HG03039 (cell line): ENCODE data around the gene CBLN3.

ENCODE experiments used
- ATAC-seq: cut with Tn5 transposase; IDR thresholded peaks from one replicate; pipeline ENCODE4 v1.9.1; 2021; ENCODE audit warnings: mild to moderate bottlenecking, moderate library complexity; ENCODE audit not compliant: unreplicated experiment

CBLN3 gene

GRCh38 chr14:24426912-24427536, 2.4 kb downstream of the CBLN3 start:
- ATAC-seq, result no peak

DNA sequence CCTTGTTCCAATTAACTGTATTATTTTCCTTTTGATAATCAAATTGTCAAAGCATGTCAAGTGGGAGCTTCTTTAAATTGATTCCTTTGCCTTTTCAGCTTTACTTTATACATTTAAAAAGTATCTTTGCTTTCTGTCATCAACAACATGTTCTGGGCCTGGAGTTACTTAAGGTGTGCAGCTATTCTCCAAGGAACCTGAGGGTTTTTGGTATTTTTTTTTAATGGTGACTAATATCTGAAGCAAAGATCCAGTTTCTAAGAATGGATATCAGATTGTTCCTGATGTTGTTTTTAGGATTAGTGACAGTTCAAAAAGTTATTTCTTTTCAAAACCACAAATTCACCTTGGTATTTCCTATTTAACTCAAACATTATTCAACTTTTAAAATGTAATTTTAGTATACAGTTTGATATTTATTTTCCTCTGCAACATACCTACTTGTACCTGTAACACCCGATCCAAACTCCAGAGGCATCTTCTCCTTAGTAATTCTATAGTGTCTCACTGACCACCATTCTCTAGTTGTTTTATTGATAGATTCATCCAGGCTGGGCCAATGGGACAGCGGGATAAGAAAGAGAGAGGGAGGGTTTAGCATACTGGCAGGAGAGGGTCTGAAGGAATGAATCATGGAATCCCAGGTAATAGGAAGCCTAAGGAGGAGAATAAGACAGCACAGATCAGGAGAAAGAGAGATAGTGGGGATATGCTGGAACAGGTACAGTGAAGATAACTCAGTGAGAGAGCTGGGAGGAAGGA, 3.1 kb downstream of the CBLN3 start:
- ATAC-seq, result no peak

- no peak for ATAC-seq
Measured at GRCh38 chr14:24425704-24426103, 3.8 kb downstream of the CBLN3 start.

DNA sequence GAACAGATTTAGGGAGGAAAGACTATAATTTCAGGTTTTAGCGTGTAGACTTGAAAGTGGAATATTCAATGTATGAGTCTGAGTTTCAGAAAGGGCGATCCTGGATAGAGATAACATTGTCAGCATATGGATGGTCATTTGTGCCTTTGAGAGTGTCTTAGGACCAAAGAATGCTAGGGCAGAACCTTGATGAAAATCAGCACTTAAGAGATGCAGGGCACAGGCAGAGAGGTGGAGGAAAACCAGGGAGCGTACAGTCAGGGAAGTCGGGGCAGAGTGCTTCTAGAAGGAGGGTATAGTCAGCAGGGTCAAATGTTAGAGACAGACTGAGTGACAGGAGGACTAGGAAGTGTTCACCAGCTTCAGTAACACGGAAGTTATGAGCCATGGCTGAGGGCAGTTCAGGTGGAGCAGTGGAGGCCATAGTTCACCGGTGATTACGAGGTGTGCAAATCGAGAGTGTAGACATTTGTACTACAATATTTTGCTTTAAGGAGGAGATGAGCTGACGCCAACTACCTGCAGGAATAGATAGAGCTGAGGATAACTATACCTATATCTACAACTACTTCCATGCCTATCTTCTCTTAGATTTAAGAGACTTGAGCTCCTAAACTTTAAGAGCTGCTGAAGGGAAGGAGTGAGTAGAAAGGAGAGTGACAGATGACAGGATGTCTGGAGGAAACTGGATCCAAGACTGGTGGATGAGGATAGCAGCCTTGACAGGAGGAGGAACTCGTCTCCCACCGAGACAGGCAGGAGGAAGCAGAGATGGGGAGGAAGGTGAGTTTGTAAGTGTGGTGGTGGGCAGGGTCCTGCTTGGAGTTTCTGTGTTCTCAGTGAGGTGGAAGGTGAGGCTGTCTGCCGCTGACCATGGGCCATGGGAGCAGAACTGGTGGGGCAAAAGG, 6.5 kb downstream of the CBLN3 start:
- ATAC-seq, result no peak

GRCh38 chr14:24422261-24422660, 7.2 kb downstream of the CBLN3 start:
- ATAC-seq, result no peak

- ATAC-seq, result no peak
Measured at GRCh38 chr14:24418492-24418873, 11.0 kb downstream of the CBLN3 start.

GRCh38 chr14:24417832-24418491, 11.5 kb downstream of the CBLN3 start:
- no peak for ATAC-seq

DNA sequence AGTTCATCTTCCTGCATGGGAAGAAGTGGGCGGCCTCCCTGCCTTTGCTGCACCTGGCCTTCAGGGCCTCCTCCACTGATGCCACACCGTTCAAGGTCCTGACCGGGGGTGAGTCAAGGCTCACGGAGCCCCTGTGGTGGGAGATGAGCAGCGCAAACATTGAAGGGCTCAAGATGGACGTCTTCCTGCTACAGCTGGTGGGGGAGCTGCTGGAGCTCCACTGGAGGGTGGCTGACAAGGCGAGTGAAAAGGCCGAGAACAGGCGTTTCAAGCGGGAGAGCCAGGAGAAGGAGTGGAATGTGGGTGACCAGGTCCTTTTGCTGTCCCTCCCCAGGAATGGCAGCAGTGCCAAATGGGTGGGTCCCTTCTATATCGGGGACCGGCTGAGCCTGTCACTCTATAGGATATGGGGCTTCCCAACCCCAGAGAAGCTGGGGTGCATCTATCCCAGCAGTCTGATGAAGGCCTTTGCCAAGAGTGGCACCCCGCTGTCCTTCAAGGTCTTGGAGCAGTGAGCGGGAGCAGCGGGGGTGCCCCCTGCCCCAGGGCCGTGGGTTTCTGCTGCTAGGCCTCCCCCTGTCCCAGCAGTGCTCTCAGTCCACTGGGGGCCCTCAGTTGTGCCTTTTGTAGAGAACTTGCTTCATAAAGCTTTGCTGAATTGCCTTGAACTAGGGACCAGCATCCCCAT, 12.4 kb downstream of the CBLN3 start:
- ATAC-seq, result no peak

GRCh38 chr14:24416254-24416931, 13.1 kb downstream of the CBLN3 start:
- no peak for ATAC-seq

DNA sequence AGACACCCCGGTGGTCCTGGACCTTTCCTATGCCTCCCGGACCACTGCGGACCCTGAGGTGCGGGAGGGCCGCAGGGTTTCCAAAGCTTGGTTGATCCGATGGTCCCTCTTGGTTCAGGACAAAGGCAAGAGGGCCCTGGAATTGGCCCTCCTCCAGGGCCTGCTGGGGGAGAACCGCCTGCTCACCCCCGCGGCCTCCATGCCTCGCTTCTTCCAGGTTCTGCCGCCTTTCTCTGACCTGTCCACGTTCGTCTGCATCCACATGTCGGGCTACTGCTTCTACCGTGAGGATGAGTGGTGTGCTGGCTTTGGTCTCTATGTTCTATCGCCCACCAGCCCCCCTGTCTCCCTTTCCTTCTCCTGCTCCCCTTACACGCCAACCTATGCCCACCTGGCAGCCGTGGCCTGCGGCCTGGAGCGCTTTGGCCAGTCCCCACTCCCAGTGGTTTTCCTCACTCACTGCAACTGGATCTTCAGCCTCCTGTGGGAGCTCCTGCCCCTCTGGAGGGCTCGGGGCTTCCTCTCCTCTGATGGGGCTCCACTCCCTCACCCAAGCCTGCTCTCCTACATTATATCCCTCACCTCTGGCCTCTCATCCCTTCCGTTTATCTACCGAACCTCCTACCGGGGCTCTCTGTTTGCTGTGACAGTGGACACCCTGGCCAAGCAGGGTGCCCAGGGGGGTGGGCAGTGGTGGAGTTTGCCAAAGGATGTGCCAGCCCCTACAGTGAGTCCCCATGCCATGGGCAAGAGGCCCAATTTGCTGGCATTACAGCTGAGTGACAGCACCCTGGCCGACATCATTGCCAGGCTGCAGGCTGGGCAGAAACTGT, 13.8 kb downstream of the CBLN3 start:
- ATAC-seq, result no peak

- no peak for ATAC-seq
Measured at GRCh38 chr14:24414732-24415420, 14.6 kb downstream of the CBLN3 start.

DNA sequence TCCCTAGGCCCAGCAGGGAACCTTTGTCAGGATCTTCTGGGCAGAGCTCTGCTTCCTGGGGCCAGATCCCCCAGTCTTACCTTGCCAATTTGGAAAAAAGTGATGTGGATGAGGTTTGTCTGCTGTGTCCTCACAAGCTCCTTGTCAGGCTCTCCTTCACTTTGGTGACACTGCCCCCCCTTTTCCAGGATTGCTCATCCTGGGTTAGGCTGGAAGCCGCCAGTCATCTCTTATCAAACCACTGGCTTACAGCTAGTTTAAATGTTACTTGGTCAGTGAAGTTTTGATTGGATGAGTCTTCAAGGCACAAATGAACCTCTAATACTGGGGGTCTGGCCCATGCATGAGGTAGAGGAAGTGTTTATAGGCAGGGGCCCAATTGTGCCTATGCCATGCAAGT, 15.4 kb downstream of the CBLN3 start:
- ATAC-seq, result no peak

DNA sequence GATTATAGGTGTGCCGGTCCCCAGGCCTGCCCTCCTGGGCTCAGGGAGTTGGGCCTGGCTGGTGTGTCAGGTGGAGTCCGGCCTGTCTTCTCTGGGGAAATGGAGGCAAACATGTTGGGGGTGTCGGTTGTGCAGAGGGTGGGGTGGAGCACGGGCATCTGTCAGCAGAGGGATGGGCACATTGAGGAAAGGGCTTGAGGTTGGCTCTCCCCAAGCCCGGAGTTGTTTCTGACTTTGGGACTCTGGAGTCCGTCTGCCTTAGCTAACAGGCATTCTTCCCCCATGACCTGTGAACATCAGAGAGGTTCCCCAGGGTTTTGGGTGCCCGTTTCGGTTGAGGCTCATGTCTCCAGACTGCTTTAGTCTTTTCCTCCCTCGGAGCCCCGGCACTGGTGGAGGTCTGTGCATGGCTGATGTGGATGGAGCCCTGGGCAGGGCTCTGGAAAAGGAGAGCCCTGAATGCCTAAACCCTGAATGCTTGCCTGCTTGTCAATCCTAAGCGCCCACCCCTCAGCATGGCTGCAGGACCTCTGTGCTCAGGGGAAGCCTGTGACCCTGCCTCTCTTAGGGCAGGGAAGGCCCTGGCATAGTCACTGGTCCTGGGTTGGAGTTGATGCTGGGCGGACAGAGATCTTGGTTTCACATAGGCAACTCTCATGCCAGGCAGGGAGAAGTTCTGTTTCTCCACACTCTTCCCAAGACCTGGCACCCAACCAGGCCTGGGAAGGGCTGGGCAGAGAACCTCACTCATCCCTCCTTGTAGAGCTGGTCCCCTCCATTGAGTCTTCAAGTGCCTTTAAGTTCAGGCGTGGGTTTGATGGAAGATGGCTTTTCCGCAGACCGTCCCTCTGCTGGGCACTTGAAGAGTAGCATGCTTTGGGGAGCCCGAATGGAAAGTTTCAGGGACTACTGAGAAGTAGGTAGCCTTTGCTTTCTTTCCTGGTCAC, 17.8 kb downstream of the CBLN3 start:
- no peak for ATAC-seq

GRCh38 chr14:24409956-24410355, 19.5 kb downstream of the CBLN3 start:
- ATAC-seq, result no peak

DNA sequence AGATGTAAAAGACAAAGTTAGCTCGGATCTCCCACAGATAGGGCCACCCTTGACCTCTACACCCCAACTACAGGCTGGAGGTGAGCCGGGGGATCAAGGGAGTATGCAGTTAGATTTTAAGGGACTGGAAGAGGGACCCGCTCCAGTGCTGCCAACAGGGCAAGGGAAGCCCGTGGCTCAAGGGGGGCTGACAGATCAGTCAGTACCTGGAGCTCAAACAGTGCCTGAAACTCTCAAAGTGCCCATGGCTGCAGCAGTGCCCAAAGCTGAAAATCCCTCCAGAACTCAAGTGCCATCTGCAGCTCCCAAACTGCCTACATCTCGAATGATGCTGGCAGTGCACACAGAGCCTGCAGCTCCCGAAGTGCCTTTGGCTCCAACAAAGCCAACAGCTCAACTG, 20.3 kb downstream of the CBLN3 start:
- ATAC-seq, result no peak

GRCh38 chr14:24408764-24409163, 20.7 kb downstream of the CBLN3 start:
- ATAC-seq, result no peak

DNA sequence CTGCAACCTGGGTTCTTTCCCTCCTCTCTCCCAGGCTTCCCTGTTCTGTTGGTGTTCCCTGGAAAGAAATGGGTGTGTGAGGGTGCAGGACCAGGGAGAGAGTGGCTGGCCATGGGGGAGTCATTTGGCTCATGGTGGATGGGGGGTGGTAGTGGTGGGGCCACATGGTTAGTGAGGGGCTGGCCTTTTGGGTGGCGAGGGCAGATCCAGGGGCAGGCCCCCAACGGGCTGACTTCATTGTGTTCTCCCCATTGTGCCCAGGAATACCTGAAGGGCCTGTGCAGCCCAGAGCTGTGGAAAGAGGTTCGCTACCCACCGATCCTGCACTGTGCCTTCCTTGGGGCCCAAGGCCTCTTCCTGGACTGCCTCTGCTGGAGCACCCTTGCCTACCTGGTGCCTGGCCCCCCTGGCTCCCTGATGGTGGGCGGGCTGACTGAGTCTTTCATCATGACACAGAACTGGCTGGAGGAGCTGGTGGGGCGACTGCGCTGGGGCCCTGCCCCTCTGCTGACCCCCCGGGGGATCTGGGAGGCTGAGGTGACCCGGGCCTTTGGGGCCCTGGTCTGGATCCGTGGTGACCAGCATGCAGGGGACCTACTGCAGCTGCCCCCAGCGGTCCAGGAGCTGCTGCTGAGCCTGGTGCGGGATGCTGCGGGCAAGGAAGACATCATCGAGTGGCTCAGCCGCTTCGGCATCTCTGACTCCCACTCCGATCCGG, 21.7 kb downstream of the CBLN3 start:
- no peak for ATAC-seq
